Thyroid gland (tissue), 4 donors: ENCODE results near the gene AFF4.

Source experiments
- POLR2A ChIP-seq, 2 donors: fragments of 450-650 bp; IDR thresholded peaks; one replicate each; pipeline ENCODE4 v1.6.1; 2017; ENCODE audit warnings: antibody characterized with exemption in 2 of 2, mild to moderate bottlenecking in 2 of 2, moderate library complexity in 1 of 2
- TF ChIP-seq, protein P1 (sequence below), 6 experiments: fragments of 200-600 bp in 3 of 6; fragments of 450-650 bp in 3 of 6; sonication (generic) in 3 of 6; IDR thresholded peaks; one replicate each; pipeline ENCODE4 v1.5.1; 2016 to 2019; ENCODE audit warnings: antibody characterized with exemption in 6 of 6, mild to moderate bottlenecking in 2 of 6, inconsistent platforms in 1 of 6, moderate library complexity in 1 of 6

- TF ChIP-seq, protein P1, sequence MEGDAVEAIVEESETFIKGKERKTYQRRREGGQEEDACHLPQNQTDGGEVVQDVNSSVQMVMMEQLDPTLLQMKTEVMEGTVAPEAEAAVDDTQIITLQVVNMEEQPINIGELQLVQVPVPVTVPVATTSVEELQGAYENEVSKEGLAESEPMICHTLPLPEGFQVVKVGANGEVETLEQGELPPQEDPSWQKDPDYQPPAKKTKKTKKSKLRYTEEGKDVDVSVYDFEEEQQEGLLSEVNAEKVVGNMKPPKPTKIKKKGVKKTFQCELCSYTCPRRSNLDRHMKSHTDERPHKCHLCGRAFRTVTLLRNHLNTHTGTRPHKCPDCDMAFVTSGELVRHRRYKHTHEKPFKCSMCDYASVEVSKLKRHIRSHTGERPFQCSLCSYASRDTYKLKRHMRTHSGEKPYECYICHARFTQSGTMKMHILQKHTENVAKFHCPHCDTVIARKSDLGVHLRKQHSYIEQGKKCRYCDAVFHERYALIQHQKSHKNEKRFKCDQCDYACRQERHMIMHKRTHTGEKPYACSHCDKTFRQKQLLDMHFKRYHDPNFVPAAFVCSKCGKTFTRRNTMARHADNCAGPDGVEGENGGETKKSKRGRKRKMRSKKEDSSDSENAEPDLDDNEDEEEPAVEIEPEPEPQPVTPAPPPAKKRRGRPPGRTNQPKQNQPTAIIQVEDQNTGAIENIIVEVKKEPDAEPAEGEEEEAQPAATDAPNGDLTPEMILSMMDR (IDR thresholded peaks at IDR 0.05) = no peak
- no peak for TF ChIP-seq POLR2A (IDR thresholded peaks at IDR 0.05)
Observed at GRCh38 chr5:132901036-132901435, 62.4 kb downstream of the AFF4 start.
